GM18499 (cell line): Measurements from ENCODE around the gene DLX2.
"Not testable (repeated sequence)": the region's sequence is repeated elsewhere in the genome, so short reads cannot be mapped to it uniquely, and the experiment has no call there.

Experiments
- ATAC-seq: cut with Tn5 transposase; IDR thresholded peaks from one replicate; pipeline ENCODE4 v1.9.1; 2021; ENCODE audit warnings: moderate number of reproducible peaks; ENCODE audit not compliant: insufficient read depth, unreplicated experiment

The DLX2 gene

DNA sequence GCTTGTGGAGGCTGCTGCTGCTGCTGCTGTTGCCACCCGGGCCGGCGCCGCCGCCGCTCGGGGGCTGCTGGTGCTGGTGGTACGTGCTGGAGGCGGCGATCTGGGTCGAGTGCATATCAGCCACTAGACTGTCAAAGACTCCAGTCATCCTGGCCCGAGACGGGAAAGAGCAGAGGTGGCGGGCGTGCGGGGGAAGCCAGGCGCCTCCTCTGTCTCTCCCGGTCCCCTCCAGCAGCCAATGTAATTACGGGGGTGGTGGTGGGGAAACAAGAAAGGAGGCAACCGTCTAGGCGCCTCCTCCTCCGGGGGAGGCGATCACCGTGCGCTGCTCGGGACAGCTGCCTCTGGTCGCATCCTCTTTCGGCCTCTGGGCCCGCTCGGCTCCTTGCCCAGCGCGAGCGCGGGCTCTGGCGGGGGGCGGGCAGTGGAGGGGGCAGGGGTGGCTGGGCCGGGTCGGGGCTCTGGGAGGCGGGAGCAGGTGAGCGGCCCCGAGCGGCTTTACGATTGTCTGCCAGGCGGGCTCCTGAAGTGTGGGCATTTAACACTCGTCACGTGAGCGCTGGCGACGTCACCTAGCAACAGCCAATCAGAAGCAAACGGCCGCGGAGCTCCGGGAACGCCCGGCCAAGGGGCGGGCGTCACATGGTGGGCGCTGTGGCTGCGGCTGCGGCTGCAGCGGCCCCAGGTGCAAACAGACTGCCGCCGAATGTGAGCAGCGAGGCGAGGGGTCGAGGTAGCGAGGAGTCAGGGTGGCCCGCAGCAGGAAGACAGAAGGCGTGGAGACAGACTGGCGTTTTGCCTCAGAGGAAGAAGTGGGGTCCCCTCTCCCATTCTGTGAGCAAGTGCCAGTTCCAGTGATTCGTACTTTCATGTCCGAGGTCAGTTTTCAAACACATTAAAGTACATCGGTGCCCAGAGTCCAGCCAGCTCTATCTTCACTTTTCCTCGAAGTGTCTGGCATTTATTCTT, at the start of gene DLX2:
Gene DLX2 (minus strand): TSS at position 510 of the 969 bp plus-strand sequence. CDS start 362 bp downstream, at position 148.
- no peak for ATAC-seq

DNA sequence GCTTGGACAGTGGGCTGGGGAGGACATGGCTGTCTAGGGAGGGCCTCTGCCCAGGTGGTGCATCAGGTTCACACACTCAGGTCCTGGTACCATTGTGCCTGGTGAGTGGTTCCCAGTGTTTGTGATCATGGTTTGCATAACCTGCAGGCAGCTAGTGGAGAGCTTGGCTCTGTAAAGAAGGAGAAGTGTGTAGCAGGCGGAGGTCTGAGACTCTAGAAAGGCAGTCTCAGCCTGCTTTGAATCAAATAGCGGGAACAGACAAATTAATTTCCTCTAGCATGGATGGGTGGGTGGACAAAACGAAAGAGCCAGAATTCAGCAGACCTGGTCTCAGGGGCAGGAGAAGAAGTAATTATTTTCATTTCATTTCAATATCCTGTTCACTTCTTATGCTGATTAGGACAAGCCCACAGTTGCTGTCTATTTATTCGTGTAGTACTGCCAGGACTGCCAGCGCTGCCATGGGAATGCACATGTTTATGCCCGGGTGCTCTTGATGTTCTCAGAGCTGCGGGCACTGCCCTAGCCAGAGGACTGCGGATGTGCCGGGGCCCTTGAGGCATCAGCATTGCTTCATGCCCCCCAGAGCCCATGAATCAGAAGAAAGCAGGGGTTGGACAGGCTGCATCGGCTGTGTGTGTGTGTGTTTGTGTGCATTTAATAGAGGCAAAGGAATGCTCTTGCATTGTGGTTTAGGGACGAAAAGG, 45.4 kb upstream of the DLX2 start:
- no peak for ATAC-seq

DNA sequence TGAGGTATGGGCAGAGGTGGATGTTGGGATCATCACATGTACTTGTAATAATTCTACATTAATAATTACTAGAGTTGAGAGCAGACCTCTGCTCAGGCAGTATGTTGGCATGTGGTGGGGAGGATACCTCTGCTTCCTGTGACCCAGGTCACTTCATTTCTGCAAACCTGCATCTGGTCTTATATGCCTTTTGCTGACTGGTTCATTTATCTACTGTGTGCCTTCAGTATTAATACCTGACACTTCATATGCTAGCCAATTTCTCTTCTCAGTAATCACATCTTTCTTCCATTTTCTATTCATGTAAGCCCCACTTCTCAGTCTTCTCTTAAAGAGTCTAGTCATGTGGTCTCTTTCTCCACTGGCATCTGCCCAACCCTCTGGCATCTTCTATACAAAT, 41.1 kb upstream of the DLX2 start:
- ATAC-seq = no peak

DNA sequence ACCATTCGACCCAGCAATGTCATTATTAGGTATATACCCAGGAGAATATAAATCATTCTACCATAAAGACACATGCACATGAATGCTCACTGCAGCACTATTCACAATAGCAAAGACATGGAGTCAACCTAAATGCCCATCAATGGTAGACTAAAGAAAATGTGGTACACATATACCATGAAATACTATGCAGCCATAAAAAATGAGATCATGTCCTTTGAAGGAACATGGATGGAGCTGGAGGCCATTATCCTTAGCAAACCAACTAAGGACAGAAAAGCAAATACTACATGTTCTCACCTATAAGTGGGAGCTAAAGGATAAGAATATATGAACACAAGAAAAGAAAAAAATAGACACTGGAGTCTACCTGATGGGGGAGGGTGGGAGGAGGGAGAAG, 36.0 kb upstream of the DLX2 start:
- not testable (repeated sequence) for ATAC-seq

DNA sequence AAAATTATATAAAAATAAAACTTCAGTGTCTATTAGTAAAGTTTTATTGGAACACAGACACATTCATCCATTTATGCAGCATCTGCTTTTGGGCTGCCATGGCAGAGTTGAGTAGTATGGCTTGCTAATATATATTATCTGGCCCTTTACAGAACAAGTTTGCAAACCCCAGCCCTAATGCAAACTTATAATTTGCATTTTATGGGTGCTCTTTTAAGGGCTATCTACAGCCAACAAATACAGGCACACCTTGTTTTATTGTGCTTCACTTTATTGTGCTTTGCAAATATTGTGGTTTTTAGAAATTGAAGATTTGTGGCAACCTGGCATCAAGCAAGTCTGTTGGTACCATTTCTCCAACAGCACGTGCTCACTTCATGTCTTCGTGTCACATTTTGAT, 35.2 kb upstream of the DLX2 start:
- ATAC-seq = no peak

DNA sequence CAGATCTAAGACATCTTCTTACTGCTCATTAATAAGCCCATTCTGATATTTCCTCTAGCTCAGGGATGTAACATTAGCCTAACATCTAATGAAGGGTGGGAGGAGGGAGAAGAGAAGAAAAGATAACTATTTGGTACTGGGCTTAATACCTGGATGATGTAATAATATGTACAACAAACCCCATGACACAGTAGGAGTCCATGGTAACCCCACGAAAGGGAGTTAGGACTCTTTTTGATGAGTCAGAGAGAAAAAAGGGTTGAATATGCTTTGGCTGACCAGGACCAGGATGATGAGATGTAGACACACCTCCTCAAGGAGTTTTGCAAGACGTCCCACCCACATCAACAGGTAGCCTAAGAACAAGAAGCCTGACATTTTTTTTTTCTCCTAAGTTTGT, 34.4 kb upstream of the DLX2 start:
- ATAC-seq = no peak

DNA sequence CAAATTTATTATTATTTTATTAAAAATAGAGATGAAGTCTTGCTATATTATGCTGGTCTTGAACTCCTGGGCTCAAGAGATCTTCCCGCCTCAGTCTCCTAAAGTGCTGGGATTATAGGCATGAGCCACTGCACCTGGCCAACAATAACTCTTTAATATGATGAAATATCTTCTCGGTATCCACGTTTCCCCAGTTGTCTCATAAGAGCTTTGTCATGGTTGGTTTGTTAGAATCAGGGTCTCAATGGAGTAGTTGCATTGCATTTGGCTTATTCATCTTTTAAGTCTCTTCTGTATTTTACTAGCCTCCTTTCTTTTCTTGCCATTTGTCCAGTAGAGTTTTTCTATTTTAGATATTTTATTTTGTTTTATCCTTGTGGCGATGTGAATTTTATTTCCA, 32.7 kb upstream of the DLX2 start:
- no peak for ATAC-seq

DNA sequence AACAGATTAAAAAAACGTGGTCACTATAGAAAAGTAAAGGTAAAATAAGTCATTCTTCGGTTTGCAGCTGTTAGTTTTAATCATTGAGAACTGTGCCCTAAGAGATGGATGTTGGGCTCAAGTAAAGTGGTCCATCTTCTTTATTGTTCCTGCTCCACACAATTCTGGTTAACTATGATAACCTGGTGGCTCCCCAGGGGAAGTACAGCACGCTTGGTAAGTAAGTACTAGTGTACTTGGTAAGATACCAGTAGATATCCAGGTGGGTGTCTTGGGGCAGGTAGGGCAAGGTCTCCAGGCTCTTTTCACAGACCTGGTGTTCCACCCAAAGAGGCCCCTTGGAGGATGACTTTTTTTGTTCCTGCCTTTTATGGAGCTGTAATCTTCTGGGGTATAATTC, 31.6 kb upstream of the DLX2 start:
- ATAC-seq = no peak

DNA sequence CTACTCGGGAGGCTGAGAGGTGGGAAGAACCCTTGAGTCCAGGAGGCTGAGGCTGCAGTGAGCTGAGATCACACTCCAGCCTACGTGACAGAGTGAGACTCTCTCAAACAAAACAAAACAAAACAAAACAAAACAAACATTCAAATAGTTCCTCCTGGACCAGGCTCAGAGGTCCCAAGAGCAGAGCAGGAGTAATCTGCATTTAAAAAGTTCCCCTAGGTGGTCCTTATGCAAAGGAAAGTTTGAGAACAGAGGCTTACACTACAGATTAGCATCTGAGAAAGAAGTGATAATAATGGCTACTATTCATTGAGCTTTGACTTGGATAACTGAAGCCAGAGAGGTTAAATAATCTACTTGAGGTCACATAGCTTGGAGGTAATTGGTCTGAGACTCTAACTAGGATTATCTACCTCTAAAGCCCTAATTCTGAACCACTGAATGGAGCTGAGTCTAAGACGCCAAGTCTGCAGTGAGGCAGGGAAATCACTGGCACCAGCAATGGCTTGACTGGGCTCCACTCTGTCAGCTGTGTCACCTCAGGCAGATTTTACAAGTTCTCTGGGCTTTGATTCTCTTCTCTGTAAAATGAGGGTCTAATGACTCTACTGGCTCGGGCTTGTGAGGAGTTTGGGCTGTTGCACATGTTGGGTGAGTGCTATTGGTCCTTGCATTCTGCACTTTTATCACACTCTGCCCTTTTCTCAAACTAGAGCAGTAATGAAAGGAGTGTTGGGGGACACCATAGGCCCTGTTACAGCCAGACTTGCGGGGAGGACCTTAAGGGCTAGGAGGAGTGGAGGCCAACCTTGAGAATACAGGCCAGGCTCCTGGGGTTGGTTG, 29.2 kb upstream of the DLX2 start:
- no peak for ATAC-seq

DNA sequence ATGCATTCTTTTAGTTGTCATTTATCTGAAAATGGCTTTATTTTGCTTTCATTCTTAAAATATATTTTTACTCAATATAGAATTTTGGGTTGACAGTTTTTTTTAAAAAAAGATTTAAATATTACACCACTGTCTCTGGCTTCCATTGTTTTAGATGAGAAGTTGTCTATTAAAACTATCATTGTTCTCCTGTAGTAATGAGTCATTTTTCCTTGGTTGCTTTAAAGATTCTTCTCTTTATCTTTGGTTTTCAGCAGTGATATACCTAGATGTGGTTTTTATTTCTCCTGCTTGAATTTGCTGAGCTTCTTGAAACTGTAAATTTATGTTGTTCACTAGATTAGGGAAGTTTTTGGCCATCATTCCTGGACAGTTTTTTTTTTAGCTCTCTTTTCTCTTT, 26.7 kb upstream of the DLX2 start:
- ATAC-seq = no peak

DNA sequence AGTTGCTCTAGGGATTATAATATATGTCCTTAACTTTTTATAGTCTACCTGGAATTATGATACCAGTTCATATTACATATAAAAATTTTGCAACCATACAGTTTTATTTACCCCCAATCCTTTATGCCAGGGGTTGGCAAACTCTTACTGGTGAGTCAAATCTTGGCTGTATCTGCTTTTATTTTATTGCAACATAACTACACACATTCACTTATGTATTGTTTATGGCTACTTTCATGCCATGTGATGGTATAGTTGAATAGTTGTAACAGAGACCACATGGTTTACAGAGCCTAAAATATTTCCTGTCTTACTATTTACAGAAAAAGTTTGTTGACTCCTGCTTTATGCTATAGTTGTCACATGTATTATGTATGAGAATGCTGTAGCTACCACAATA, 25.8 kb upstream of the DLX2 start:
- no peak for ATAC-seq

DNA sequence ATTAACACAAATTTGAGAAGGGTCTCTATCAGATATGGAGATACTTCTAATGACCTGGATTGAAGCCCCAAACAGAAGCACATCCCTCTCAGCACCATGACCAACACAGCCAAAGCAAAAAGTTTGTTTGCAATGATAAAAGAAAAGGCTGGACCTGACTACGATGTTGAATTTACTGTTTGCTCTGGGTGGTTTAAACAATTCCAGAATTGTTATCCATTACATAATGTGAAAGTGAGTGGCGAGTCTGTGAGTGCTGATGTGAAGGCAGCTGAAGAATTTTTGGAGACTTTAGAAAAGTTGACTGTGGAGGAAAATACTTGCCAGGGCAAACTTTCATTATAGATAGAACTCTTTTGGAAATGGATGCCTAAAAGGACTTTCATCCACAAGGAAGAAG, 17.4 kb upstream of the DLX2 start:
- ATAC-seq = no peak

DNA sequence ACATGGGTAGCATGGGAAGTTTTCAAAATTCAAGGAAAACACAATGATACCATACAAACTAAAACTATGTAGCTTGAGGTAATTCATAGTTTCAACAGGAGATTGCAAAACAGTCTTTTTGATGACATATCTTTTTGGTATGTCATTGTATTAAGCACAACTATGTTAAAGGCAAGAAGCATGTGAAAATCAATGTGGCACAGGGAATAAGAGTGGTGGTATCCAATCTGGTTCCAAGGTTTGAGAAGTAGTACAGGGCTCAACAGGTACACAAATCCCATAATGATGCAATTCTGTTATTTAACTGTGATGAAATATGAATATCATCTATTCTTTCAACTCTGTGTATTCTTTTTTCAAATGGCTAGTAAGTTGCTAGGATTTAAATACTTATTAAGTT, 16.4 kb upstream of the DLX2 start:
- no peak for ATAC-seq

DNA sequence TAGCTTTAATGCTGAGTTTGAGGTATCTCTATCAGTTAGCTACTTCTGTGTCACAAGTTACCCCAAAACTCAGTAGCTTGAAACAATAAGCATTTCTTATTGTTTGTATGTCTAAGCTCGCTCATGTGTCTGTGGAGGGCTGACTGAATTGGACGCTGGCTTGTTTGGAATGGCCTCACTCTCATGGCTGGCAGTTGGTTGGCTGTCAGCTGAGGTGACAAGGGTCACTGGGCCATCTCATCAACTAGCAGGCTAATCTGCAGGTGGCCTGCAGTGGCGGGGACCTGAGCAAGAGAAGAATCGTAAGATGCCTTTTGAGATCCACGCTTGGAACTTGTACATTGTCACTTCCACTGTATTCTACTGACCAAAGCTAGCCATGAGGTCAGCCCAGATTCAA, 13.4 kb upstream of the DLX2 start:
- no peak for ATAC-seq

DNA sequence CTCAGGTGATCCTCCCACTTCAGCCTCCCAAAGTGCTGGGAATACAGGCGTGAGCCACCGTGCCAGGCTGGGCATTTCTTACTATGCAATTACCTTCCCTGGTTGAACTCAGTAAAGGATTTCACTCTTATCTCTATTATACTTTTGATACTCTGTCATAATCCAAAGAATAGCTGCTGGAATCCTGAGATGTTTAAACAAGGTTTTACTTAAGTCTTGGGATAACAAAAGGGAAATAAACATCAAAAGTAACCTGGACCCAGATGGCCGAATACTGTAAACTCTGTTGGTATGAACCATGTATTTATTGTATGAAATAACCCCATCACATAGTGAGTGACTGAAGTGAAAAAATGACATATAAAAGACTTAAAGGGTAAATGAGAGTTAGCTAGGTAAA, 11.9 kb upstream of the DLX2 start:
- ATAC-seq = no peak

DNA sequence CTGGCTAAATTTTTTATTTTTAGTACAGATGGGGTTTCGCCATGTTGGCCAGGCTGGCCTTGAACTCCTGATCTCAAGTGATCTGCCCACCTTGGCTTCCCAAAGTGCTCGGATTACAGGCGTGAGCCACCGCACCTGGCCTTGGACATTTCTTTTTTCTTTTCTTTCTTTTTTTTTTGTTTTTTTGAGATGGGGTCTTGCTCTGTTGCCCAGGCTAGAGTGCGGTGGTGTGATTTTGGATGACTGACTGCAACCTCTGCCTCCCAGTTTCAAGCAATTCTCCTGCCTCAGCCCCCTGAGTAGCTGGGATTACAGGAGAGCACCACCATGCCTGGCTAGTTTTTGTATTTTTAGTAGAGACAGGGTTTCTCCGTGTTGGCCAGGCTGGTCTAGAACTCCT, 11.5 kb upstream of the DLX2 start:
- ATAC-seq = not testable (repeated sequence)

DNA sequence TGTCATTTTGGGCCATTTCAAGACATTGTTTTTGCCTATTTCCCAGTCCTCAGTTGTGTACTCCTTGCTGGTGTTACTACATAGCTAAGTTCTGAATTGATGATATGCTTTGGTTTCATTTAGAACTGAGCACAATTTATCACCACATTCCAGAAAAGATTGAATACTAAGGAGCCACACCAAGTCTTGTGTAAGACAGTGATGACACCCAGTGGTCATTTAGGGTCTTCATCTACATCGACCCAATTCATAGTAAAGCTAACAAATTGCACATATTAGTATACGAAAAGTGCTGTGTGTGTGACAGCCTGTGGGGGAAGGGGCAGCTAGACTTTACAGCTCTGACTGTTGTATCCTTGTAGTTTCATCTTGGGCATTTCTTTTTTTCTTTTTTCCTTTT, 10.9 kb upstream of the DLX2 start:
- ATAC-seq = no peak

DNA sequence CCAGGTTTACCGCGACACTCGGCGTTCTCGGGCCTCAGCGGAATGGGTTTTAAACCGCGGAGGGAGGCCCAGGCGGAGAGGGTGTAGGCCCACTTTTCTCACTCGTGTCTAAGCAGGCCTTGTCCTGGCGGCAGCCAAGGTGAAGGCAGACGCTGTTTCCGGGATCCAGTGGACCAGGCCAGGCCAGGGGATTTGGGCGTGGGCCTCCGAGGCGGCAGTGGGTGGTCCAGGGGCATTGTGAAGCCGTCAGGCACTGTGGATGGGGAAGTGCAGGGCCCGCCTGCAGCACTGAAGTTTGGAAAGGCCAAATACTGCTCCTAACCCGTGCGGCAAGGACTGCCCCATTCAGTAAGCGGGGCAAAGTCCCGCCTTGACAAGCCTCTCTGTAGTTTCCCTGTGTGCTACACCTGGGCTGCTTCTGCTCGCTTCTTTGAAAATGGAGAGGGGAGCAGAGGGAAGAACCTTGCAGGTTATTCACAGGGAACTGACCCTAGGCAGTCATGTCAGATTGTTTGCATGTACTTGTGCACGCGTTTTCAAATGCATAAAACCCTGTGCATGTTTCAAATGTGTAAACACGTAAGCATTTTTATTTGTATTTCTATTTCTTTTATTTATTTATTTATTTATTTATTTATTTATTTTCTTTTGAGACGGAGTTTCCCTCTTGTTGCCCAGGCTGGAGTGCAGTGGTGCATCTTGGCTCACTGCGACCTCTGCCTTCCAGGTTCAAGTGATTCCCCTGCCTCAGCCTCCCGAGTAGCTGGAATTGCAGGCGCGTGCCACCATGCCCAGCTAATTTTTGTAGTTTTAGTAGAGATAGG, 7.5 kb upstream of the DLX2 start:
- no peak for ATAC-seq

DNA sequence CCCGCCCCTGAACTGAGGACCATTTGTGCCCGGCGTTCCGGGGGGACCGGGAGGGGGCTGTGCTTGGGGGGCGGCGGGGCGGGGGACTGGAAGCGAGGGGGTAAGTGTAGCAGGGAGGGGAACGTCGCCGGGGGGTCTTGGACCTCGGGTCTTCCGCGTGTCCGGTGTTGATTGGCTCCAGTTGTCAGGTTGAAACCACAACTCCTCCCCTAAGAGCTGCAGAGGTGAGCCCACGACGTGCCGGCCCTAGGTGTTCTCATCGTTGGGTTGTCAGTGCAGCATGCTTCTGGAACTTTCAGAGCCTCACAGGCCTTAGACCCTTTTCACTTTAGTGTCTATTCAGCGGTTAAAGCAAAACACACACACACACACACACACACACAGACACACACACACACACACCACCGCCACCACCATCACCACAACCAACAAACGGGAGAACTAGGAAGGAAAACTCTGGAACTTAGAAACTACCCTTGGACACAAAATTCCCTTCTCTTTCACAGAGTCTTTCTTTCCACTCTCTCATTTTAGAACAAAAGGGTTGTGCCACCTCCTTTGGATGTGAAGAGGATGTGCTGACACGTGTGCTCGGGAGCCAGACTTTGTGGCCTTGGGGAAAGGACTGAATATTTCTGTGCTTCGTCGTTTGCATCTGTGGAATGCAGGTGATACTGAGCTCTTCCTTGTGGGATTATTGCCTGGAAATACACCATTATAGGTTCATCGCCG, 6.7 kb upstream of the DLX2 start:
- ATAC-seq = no peak
